ENCODE results near the gene EIF4G3.

The EIF4G3 gene

DNA sequence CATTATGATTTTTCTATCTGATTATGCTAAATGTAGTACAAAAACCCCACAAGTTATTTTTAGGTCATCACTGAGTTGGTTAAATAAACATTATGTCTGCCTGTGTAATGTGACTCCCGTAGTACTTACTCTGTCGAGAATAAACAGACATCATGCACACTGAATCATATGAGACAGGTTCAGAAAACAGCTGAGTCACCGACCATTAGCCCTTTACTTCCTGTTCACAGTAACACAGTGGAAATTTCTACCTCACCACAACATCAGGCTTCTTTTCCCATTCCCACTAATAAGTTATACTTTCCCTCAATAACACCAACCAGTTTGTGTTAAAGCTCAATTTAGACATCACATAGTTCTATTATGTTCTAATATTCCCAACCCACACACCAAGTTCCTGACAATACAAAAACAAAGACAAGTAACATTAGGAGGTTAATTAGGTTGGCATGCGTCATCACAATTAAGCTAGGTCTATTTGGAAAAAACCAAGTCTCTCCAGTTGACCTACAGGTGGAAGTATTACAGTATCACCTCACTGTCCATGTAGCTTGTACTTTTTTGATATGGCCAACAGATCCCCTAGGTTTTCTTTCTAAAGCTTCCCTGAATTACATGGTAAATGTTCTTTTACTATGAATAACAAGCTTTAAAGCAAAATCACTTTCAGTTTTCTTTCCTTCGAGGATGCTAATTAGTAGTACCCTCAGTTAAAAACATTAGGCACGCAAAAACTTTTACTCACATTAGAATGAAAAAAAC, 154.2 kb downstream of the EIF4G3 start:
- DNase-seq = no peak

DNA sequence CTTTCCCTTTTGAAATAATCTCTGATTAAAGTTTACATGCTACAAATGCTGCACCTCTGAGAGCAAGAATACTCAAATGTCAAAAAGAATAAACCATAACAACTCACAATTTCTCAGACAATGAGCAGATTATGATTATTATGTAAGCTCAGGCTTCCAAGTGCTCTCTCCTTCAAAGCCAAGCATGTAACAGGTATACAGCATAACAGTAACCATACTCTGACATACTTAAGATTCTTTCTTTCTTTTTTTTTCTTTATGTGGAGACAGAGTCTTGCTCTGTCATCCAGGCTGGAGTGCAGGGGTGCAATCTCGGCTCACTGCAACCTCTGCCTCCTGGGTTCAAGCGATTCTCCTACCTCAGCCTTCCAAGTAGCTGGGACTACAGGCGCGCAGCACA, 155.4 kb downstream of the EIF4G3 start:
- DNase-seq = no peak

DNA sequence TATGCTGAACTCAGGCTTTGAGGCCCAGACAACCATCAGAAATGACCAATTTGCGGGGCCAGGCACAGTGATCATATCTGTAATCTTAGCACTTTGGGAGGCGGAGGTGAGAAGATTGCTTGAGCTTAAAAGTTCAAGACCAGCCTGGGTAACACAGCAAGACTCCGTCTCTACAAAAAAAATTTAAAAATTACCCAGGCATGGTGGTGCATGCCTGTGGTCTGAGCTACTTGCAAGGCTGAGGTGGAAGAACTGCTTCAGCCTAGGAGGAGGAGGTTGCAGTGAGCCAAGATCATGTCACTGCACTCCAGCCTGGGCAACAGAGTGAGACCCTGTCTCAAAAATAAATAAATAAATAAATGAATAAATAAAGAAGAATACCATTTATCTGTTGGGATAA, 156.5 kb downstream of the EIF4G3 start:
- no peak for DNase-seq

DNA sequence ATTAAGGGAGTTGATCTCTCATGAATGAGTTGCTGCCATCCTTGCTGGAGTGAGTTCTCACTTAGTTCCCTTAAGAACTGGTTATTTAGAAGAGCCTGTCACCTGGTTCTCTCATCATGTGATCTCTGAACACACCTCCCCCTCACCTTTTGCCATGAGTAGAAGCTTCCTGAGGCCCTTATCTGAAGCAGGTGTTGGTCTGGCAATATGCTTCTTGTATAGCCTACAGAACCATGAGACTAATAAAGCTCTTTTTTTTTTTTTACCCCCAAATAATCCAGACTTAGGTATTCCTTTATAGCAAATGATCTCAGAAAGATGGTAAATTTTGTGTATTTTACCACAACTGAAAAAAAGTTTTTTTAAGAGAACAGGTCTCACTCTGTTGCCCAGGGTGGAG, 158.0 kb downstream of the EIF4G3 start:
- DNase-seq = no peak

DNA sequence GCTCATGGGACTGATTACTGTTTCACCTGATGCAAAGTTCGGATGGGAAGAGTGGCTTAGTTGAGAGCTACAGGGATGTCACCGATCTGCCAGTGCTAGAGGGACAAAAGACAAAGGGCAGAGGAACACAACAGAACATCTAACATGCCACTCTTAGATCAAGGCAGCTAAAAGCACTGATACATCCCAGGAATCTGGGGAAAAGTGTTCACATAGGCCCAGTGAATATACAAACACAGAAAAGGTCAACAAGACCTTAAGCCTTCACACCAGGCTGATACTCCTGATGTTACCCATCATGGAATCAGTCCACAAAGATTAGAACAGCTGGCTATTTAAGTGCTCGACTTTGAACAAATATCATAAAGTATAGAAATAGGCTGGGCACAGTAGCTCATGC, 163.2 kb downstream of the EIF4G3 start:
- no peak for DNase-seq

DNA sequence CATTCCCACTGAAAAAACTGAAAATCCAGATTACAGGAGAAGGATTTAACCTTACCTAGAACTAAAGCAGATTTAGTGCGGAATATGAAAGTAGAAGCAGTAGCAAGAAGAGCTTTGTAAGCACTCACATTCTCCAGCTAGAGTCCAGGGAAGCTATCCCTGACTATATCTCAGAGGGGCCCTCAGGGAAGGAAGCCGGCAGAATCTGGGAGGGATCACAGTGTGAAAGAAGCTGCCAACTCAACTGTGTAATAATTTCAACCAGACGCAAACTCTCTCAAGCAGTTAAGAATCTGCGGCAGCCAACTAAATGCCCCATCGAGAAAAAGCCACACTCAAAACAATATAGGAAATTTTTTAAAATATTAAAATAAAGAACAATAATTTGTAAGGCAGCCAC, 163.8 kb downstream of the EIF4G3 start:
- DNase-seq = no peak

DNA sequence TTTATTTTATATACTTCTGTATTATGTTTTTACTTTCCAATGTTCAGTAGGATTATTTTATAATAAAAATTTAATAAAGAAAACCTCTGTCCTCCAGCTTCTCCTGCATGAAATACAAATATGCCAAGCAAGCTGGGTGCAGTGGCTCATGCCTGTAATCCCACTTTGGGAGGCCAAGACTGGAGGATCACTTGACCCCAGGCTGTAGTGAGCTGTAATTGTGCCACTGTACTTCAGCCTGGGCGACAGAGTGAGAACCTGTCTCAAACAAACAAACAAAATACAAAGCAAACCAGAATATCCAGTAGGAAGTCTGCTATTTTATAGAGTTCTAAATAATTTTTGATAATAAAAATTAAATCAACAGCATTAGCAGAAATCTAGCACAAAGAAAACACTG, 168.8 kb downstream of the EIF4G3 start:
- no peak for DNase-seq

DNA sequence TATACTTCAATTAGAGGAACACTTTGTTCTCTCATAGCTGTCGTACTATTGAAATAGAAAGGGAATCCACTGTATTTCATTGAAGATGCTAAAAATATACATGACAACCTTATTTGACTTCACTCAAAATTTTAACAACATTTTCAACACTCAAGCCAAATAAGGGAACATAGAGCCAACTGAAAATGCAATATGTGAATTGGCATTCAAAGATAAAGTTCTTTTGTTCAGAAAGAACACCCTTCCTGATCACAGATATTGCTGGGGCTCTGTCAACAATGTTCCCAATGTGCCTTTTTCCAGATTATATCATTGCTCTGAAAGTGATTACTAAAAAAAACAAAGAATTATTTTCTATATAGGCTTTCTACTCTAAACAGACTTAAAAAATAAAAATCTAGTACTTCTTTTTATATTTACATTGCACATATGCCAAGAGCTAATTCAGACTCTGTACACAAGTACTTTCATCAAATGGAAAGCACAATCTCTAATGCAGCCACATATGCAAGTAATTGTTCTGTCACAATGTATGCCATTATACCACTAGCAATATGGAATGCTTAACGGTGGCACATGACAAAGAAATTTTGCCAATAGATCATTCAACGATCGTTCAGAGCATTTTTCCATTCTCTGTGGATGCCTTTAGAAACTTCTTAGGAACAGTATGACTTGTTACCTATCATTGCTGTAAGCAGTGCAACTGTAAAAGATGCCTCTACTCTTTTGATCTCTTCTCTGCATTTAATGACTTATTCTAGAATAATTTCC, 171.0 kb downstream of the EIF4G3 start:
- DNase-seq = no peak

DNA sequence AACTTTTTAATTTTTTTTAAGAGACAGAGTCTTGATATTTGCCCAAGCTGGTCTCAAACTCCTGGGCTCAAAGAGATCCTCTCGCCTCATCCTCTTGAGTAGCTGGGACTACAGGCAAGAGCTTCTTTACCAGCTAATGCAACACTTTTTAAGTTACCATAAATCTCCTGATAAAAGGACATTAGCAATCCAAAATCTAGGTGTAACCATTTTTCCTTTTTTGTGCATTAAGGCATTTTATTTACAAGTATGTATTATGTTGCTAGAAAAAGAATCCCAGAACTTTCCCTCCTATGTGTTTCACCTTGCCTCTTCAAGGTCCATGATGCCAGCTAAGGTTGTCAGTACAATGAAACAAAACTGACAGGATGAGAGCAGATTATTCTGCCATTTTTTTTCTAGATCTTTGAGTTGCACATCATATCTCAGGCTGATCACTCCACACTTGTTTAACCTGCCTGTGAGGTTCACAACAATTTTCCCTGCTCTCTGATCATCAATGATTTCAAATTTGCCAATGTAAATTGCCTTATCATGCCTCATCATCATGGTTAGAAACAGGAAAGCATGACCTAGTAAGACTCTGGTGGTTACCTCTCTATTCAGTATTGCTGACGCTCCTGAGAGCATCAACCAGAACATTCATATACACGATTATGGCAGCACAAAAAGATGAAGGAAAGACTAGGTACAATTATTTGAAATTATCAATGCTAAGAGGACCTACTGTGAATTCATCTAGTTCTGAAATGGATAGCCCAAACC, 173.2 kb downstream of the EIF4G3 start:
- DNase-seq = no peak

DNA sequence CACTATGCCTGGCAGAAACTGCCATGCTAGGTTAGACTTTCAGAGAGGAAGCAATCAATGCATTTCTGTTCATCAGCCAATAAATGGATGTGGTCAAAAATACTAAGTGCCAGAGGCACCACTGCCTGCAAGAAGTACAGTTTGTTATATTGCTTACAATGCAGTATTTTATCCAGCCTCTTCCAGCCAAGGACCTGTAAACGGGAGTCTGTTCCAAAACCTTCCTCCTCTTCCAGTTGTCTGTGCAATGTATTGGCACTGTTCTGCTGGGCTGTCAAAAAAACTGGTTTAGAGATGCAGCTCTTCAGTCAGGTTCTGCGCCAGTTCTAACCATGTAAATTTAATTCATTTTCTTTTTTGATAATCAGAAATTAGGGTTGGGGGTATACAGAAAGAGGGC, 175.7 kb downstream of the EIF4G3 start:
- no peak for DNase-seq

DNA sequence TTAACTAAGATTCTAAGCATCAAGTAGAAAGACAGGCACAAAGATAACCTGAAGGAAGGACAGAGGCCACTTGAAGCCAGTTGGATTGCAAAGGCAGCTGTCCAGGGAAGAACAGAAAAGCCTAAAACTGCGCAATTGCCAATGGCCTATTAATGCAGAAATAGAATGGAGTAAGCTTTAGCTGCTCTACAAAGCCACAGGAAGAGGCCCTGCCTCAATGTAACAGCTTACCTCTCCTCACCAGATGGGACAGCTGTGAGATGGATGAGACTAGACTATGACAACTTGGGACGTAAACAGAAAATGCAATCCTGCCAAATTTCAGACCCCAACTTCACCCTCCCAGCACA, 176.5 kb downstream of the EIF4G3 start:
- DNase-seq = no peak

DNA sequence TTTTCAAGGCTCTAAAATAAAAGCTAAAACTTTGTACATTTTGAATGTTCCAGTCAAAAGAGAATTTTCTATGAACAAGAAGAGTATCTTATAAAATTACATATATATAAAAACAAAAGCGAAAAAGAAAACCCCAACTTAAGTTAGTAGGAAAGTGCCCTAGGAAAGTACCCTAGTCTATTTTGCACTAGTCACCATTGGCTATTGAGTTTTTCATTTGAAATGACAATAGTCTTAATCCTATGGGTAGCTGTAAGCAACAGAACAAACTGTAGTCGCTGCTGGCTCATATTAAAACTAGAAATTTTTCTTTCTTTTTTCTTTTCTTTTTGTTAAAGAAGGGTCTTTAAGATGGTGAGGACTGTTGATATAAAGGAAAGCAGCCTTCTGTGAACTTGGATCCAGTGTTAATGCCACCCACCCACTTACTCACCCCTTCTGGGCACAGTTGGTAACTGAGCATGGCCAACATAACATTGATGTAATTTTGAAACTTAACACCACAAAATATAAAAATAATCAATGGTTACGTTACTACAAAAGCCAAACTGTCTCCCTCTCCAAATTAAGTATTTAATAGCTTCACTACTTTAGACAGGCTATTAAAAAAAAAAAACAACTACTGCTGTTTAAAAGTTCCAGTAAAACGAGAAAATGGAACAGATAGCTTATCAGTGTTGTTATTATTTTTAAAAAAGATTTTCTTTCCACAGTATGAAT, 177.0 kb downstream of the EIF4G3 start:
- no peak for DNase-seq

DNA sequence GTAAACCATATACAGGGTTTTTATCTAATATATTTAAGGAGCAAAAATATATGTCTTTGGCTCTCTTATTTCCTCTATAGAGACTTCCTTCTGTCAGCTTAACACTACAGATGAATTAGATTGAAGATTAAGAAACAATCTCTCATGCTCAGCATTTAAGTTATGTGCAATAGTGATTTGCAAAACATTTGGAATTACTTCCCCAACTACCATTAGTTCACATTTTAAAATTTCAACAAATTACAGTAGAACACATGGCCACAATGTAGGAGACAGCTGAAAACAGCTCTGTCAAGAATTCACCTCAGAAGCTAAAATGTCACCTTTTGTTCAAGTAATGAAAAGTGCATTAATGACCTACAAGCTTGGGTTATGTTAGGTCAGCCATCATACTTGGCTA, 177.9 kb downstream of the EIF4G3 start:
- no peak for DNase-seq

DNA sequence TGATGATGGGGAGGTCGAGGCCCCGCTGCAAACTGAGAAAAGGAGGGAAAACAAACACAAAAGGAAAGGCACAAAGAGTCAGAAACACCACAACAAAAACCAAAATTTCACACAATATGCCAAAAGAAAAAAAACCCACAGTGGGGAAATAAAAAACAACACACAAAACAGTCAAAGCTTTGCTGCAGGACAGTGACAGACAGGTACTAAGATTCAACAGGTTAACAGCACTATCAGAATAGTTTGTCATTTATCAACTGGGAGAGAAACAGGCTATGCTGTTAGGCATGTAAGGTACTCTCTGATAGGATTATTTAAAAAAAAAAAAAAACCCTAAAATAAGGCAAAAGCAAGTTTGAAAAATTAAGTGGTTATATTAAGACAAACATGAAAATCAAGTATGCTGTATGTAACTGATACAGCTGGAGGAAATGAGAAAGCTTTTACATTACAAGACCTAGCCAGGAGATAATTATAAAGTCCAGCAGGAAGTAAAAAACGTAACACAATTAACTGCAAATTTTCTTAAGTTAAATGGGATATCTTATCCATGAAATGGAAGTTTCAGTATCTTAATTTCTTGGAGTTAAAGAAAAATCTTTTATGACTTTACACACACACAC, 179.0 kb downstream of the EIF4G3 start:
- DNase-seq = no peak

DNA sequence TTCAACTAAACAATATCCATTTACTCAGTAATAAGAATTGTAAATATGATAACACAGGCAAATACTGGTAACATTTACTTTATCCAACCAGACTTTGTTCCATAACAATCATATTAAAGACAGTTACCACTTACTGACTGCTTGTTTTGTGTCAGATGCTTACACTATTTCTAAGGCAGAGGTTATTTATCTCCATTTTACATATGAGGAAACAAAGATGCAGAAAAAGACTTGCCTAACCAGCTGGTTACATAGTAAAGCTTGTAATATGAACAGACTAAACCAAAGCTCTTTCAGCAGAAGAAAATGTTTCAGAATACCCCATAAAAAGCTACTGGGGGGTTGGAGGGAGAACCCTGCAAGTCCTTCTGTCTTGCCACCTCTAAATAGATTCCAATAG, 180.1 kb downstream of the EIF4G3 start:
- DNase-seq = no peak

DNA sequence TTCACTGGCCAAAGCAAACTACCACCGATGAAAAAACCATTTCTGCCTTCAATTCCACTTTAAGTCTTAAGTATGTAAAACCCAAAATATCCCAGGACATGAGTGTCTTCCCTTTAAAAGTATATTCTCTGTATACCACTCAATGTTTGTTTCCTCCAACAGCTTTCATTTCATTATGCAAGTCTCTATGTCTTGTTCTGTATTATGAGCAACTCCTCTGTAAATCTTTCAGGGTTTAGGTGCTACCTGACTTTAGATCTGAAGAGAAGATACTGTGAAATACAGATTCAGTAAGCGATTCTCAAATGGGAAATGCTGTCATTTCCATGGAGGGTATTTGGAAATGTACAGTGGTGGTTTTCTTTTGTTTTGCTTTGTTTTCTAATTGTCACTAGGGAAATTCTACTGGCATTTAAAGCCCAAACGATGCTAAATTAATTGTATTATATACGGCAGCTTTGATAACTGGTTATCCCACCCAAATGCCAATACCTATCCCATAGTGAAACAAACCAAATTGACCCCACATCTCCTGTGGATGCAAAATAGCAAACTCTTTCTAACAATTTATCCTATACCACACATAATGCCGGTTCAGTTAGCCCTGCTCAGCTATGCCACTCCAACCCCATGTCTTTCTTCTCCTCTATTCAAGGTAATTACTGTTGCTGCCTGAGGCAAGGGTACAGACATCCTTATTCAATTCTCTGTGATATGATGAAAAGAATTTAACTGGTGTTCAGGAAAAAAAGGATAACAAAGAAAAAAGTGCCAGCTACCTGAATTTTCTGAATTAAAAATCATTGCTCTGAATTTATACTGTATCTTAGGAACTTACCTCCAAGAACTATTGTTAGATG, 182.8 kb downstream of the EIF4G3 start:
- DNase-seq = no peak

DNA sequence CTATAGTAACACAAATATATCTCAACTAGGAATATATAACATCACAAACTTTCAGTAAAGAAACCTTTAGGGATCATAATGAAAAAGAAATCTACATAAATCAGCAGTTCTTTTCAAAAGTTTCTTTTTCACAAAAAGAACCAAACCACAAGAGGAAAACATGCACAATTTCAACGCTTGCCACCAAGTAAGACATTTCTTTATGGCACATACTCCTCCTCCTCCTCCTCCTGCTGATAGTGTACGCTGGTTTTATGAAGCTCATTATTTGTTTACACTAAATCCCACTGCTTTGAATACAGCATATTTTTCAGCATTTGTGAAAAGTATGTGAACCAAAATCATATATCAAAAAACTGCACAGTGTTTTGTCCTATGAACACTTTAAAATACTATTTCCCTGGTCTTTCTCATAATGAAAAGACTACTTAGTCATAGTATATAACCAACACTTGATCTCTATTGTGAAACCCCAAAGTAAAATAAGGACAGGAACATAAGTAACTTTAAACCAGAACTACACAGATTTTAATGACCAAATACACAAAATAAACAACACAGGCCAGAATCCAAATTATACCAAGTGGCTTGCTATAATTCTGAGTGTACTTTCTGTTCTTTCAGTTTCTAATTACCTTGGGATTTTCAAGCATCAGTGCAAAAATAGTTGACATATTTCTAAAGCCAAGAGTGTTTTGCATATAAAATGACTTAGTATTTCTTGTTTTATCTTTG, 184.2 kb downstream of the EIF4G3 start:
- no peak for DNase-seq

DNA sequence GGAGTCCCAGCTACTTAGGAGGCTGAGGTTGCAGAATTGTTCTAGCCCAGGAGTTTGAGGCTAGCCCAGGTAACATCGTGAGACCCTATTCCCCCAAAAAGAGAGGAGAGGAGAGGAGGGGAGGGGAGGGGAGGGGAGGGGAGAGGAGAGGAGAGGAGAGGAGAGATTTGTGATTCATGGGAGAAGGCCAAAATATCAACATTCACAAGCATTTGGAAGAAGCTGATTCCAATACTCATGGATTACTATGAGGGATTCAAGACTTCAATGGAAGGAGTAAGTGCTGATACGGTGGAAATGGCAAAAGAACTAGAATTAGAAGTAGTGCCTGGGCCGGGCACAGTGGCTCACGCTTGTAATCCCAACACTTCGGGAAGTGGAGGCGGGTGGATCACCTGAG, 187.8 kb downstream of the EIF4G3 start:
- DNase-seq = no peak

DNA sequence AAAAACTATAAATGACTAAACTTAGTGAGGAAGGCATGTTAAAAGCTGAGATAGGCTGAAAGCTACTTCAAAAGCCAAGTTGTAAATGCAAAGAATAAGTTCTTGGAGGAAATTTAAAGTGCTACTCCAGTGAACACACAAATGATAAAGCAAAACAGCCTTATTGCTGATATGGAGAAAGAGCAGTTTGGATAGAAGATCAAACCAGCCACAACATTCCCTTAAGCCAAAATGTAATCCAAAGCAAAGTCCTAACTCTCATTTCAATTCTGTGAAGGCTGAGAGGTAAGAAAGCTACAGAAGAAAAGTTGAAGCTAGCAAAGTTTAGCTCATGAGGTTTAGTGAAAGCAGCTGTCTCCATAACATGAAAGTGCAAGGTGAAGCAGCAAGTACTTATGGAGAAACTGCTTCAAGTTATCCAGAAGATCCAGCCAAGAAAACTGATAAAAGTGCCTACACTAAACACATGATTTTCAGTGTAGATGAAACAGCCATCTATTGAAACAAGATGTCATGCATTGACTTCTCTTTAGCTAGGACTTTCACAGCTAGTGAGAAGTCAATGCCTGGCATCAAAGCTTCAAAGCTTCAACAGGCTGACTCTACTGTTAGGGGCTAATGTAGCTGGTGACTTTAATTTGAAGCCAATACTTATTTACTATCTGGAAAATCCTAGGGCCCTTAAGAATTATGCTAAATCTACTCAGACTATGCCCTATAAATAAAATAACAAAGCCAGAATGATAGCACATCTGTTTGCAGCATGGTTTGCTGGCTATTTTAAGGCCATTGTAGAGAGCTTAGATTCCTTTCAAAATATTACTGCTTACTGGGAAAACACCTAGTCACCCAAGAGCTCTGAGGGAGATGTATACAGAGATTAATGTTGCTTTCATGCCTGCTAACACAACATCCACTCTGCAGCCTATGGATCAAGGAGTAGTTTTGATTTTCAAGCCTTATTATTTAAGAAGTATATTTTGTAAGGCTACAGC, 188.6 kb downstream of the EIF4G3 start:
- DNase-seq = no peak

Measured in activated CD8-positive, alpha-beta memory T cell treated with anti-CD3 and anti-CD28 coated beads, Interleukin-2, amount 50 U/mL, for 4 hours (primary cell).